ENCODE results near the gene CSTPP1.

The CSTPP1 gene

DNA sequence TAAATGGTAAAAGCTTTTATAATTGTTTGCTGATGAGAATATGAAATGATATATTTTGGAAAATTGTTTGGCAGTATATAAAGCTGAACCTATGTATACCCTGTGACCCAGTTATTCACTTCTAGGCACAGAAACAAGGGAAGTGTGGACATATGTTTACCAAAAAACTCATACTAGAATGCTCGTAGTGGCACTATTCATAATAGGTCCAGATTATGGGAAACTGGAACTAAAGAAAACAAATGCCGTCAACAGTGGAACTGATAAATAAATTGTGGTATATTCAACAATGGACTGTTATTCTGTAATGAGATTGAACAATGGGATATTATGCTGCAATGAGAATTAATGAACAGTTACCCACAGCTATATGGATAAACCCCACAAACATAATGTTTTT, 32.8 kb downstream of the CSTPP1 start:
- no peak for TF ChIP-seq POLR2AphosphoS5 (IDR thresholded peaks at IDR 0.05; ENCODE audit: low read depth, low read length)
- TF ChIP-seq REST (IDR thresholded peaks at IDR 0.05; ENCODE audit: insufficient read depth in 1 of 2, low read depth in 2 of 2, low read length in 2 of 2) = no peak
- TF ChIP-seq TAF1 (IDR thresholded peaks at IDR 0.05; ENCODE audit: borderline replicate concordance, insufficient read depth, low read length) = no peak
- no peak for TF ChIP-seq FOXP2 (optimal IDR thresholded peaks at IDR 0.05; ENCODE audit: borderline replicate concordance, extremely low read depth, extremely low read length, insufficient read depth)
- no peak for TF ChIP-seq SIN3A (IDR thresholded peaks at IDR 0.05; ENCODE audit: borderline replicate concordance, insufficient read depth, low read length)

GRCh38 chr11:46970913-46971625, 34.5 kb downstream of the CSTPP1 start:
- TF ChIP-seq TAF1 (IDR thresholded peaks at IDR 0.05; ENCODE audit: borderline replicate concordance, insufficient read depth, low read length) = no peak
- no peak for TF ChIP-seq POLR2AphosphoS5 (IDR thresholded peaks at IDR 0.05; ENCODE audit: low read depth, low read length)
- no peak for TF ChIP-seq SIN3A (IDR thresholded peaks at IDR 0.05; ENCODE audit: borderline replicate concordance, insufficient read depth, low read length)
- TF ChIP-seq REST (IDR thresholded peaks at IDR 0.05; ENCODE audit: insufficient read depth in 1 of 2, low read depth in 2 of 2, low read length in 2 of 2) = no peak
- no peak for TF ChIP-seq FOXP2 (optimal IDR thresholded peaks at IDR 0.05; ENCODE audit: borderline replicate concordance, extremely low read depth, extremely low read length, insufficient read depth)

GRCh38 chr11:46972343-46972742, 35.8 kb downstream of the CSTPP1 start:
- no peak for TF ChIP-seq POLR2AphosphoS5 (IDR thresholded peaks at IDR 0.05; ENCODE audit: low read depth, low read length)
- no peak for TF ChIP-seq TAF1 (IDR thresholded peaks at IDR 0.05; ENCODE audit: borderline replicate concordance, insufficient read depth, low read length)
- TF ChIP-seq REST (IDR thresholded peaks at IDR 0.05; ENCODE audit: insufficient read depth in 1 of 2, low read depth in 2 of 2, low read length in 2 of 2) = no peak
- TF ChIP-seq FOXP2 (optimal IDR thresholded peaks at IDR 0.05; ENCODE audit: borderline replicate concordance, extremely low read depth, extremely low read length, insufficient read depth) = no peak
- no peak for TF ChIP-seq SIN3A (IDR thresholded peaks at IDR 0.05; ENCODE audit: borderline replicate concordance, insufficient read depth, low read length)

DNA sequence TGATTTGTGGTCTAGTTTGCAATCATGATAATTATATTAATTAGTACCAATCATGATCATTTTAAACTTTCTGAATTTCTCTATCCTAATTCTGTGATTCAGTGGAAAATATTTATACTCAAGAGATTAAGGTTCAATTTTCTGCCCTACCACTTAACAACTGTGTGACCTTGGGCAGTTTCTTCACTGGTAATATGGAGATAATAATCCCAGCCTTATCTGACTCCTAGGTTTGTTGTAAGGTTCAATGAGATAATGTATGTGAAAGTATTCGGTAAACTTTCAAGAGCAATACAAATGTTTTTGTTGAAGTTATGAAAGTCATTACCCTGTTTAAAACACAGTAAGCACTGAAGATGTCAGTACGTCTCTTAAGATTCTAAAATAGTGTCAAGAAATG, 36.3 kb downstream of the CSTPP1 start:
- TF ChIP-seq TAF1 (IDR thresholded peaks at IDR 0.05; ENCODE audit: borderline replicate concordance, insufficient read depth, low read length) (no peak), SIN3A (IDR thresholded peaks at IDR 0.05; ENCODE audit: borderline replicate concordance, insufficient read depth, low read length) (no peak), POLR2AphosphoS5 (IDR thresholded peaks at IDR 0.05; ENCODE audit: low read depth, low read length) (no peak)

DNA sequence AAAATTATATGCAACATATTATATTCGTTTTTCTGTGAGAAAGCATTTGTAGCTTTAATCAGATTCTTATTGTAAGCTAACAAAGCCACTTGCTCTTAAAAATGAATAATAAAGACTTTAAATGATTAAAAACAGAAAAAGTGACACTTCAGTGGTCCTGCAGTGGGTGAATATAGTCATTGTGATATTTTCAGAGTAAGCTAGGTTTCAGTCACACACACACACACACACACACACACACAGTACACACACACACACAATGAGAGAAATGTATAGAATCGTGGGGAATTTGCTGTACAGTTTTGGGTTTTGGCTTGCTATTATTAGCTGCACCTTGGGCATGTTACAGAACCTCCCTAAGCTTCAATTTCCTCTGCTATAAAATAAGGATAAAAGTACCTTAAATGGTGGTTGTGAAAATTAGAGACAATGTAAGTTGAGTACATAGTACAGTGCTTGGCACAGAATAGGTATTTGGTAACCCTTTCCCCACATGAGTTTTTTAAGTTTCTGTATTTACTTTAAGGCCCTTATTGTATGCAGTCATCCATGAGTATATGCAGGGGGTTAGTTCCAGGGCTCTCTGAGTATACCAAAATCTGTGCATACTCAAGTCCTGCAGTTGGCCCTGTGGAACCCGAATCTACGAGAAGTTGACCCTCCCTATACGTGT, 39.8 kb downstream of the CSTPP1 start:
- TF ChIP-seq REST (IDR thresholded peaks at IDR 0.05; ENCODE audit: insufficient read depth in 1 of 2, low read depth in 2 of 2, low read length in 2 of 2) = no peak
- TF ChIP-seq POLR2AphosphoS5 (IDR thresholded peaks at IDR 0.05; ENCODE audit: low read depth, low read length) = no peak
- TF ChIP-seq FOXP2 (optimal IDR thresholded peaks at IDR 0.05; ENCODE audit: borderline replicate concordance, extremely low read depth, extremely low read length, insufficient read depth) = no peak
- TF ChIP-seq SIN3A (IDR thresholded peaks at IDR 0.05; ENCODE audit: borderline replicate concordance, insufficient read depth, low read length) = no peak
- TF ChIP-seq TAF1 (IDR thresholded peaks at IDR 0.05; ENCODE audit: borderline replicate concordance, insufficient read depth, low read length) = no peak

All from PFSK-1 (cell line).